Activated CD8-positive, alpha-beta T cell treated with anti-CD3 and anti-CD28 coated beads, Interleukin-2, amount 10 ng/mL, durations not matched to agents 7 days and 5 days (primary cell): ENCODE measurements around the gene IL17B. TPM values are rescaled to one million over a fixed set of nuclear protein-coding genes. Genes with fewer than 3 reads are reported as not detected.

Experiments
- ATAC-seq: fragments of 150-1000 bp; cut with Tn5 transposase; one replicate; pipeline ENCODE4 v1.10.0; 2021; ENCODE audit warnings: moderate library complexity
- CTCF ChIA-PET: fragments of 350-600 bp; sonication (Branson Sonifier 250); formaldehyde crosslinking; loops from one replicate; lab custom pipeline; 2021; ENCODE audit warnings: antibody characterized with exemption; lab: Charles Lee
- POLR2A ChIA-PET: fragments of 350-600 bp; sonication (Branson Sonifier 250); formaldehyde crosslinking; loops from one replicate; lab custom pipeline; 2021; ENCODE audit warnings: antibody characterized with exemption; lab: Charles Lee
- DNase-seq: peaks from one replicate; pipeline ENCODE4 v3.0.0-alpha.2; 2020
- H3K27ac Mint-ChIP-seq: one replicate; pipeline ENCODE4 v1.8.0; 2021; ENCODE audit warnings: mild to moderate bottlenecking, mixed read lengths
- H3K27me3 Mint-ChIP-seq: one replicate; pipeline ENCODE4 v1.8.0; 2021; ENCODE audit warnings: low read depth, mixed read lengths
- H3K36me3 Mint-ChIP-seq: one replicate; pipeline ENCODE4 v1.8.0; 2021; ENCODE audit warnings: low read depth, mixed read lengths
- H3K4me1 Mint-ChIP-seq: one replicate; pipeline ENCODE4 v1.8.0; 2021; ENCODE audit warnings: low read depth, mixed read lengths
- H3K4me3 Mint-ChIP-seq: one replicate; pipeline ENCODE4 v1.8.0; 2021; ENCODE audit warnings: mild to moderate bottlenecking, mixed read lengths
- H3K9me3 Mint-ChIP-seq: one replicate; pipeline ENCODE4 v1.8.0; 2022; ENCODE audit warnings: mixed read lengths; ENCODE audit not compliant: insufficient read depth
- total RNA-seq, 2 experiments: library from RNA; stranded (reverse); gene quantifications; one replicate each; pipeline ENCODE4 v1.2.3, GENCODE V29; 2021

Gene IL17B
- total RNA-seq, 2 experiments from 2014 or later, result not detected

DNA sequence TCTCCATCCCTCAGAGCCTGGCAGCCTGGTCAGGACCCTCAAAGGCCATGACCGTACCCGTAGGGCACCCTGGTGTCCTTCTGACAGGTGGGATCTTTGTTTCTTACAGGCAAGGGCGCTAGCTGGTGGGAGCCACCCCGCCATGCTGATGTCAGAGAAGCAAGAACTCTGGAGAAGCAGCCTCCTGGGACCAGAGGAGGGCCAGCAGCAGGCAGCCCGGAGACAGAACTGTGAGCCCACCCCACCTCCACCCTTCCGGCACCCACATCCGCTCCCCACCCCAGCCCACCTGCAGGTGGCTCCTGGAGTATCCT lies 42.2 kb upstream of the IL17B start:
- Mint-ChIP-seq H3K36me3 (no peaks in the 10 kb centered on the region), H3K9me3 (no peaks in the 10 kb centered on the region), H3K4me3 (no peak overlapping the region), H3K27me3 (peaks cover 4% of the 10 kb centered on the region), H3K27ac (no peak overlapping the region), H3K4me1 (peaks cover 7% of the 10 kb centered on the region)
- ChIA-PET POLR2A (no interaction called here), CTCF (interaction anchor here (1.2 to 5.6 kb wide), 3 partner anchors 13 to 49 kb away, joined by 3 to 32 read pairs (median 4); no protein-coding TSS in a partner anchor)
- no peak for ATAC-seq
- DNase-seq, result no peak

DNA sequence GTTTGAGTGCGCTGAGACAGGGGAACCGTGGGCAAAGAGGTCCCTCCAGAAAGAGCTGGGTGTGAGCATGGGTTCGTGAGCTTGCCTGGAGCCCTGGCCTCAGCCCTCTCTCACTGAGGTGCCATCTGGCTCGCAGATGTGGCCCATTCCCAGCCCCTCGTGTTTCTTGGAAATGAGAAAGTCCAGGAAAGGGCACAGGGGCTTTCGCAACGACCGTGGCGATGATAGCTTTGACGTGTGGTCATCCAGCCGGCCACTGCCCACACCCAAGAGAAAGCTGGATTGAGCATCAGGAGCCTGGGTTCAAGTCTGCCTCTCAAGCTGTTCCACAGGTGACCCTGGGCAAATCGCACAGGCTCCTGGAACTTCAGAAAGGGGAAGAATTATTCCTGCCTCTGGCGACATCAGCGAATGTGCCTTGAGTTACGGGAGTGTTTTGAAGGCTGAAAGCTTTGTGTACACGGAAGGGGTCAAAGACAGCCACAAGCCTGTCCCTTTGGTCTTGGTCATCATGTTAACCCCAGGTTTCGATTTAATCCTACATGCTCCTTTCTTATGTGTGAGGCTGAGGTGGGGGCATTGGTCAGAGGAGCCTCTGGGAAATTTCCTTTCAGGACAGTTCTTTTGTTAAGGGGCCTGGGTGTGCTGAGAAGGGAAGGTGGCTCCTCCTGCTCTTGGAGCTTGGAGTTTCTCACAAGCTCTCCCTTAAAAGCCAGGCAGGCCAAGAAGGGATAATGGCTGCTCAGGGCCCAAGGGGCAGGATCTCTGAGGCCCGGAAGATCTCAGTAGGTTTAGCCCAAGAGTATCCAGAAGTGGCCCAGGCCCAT lies 41.7 kb upstream of the IL17B start:
- DNase-seq (no peak), ATAC-seq (no peak)
- H3K36me3 Mint-ChIP-seq, result no peaks in the 10 kb centered on the region
- H3K27me3 Mint-ChIP-seq, result peaks cover 4% of the 10 kb centered on the region
- ChIA-PET CTCF (interaction anchor here (1.2 to 5.6 kb wide), 3 partner anchors 14 to 49 kb away, joined by 3 to 32 read pairs (median 4); no protein-coding TSS in a partner anchor), POLR2A (no interaction called here)
- H3K27ac Mint-ChIP-seq, result no peak overlapping the region
- no peaks in the 10 kb centered on the region for H3K9me3 Mint-ChIP-seq
- H3K4me3 Mint-ChIP-seq, result no peak overlapping the region
- peaks cover 7% of the 10 kb centered on the region for H3K4me1 Mint-ChIP-seq

DNA sequence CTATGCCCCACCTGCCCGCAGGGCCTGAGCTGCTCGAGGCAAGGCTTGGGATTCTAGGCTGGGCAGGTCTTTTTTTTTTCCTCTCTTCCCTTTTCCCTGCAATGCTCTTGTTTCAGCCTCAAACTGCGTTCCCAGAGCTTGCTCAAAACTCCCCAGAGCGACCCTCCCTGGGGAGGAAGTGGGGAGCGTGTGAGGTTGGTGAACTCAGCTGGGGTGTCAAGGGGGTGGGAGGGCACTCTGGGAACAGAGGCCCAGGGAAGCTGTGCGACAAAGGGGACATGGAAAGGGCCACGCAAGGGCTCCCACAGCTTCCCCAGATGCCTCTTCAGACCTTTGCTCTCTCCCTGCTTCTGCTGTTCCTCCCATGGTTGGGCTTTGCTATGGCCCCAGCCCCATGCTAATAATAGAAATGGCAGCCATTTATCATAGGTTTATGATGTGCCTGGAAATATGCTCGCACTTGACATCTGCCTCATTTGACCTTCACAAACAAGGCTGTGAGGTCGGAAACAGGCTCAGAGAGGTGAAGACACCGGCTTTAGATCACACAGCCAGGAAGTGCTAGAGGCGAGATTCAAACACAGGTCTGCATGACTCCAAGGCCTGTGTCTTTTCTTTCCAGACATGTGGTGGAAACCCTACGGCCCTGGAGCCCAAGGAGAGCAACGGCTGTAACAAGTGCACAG lies 40.9 kb upstream of the IL17B start:
- Mint-ChIP-seq H3K27me3 (peaks cover 4% of the 10 kb centered on the region), H3K4me3 (no peak overlapping the region), H3K36me3 (no peaks in the 10 kb centered on the region), H3K9me3 (no peaks in the 10 kb centered on the region), H3K4me1 (peaks cover 7% of the 10 kb centered on the region), H3K27ac (no peak overlapping the region)
- ChIA-PET POLR2A (interaction anchor here (0.7 kb wide), 1 partner anchor 27 kb away, joined by 4 read pairs; no protein-coding TSS in a partner anchor), CTCF (interaction anchor here (0.6 to 5.6 kb wide), 3 partner anchors 14 to 38 kb away, joined by 3 to 32 read pairs (median 5); no protein-coding TSS in a partner anchor)
- ATAC-seq, result no peak
- no peak for DNase-seq

DNA sequence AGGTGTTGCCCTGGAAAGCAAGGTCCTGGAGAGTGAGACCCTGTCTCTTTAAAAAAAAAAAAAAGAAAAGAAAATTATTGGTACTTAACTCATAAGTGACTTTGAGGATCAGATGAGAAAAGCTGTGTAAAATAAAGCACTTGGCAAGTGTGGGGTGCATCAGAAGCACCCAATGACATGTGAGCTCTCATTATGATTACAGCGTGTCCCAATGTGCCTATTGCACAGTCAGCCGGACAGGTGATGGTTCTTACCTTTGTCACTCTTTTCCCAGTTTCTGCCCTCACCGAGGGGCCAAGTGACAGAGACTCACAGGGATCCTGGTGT lies 40.4 kb upstream of the IL17B start:
- Mint-ChIP-seq H3K36me3 (no peaks in the 10 kb centered on the region), H3K9me3 (no peaks in the 10 kb centered on the region), H3K4me3 (no peak overlapping the region), H3K27ac (no peak overlapping the region), H3K4me1 (peaks cover 7% of the 10 kb centered on the region), H3K27me3 (peaks cover 4% of the 10 kb centered on the region)
- no peak for ATAC-seq
- DNase-seq, result no peak
- POLR2A ChIA-PET, result interaction anchor here (0.7 kb wide), 1 partner anchor 27 kb away, joined by 4 read pairs; no protein-coding TSS in a partner anchor
- CTCF ChIA-PET, result interaction anchor here (0.6 to 5.6 kb wide), 2 partner anchors 15 to 21 kb away, joined by 5 to 32 read pairs; no protein-coding TSS in a partner anchor

DNA sequence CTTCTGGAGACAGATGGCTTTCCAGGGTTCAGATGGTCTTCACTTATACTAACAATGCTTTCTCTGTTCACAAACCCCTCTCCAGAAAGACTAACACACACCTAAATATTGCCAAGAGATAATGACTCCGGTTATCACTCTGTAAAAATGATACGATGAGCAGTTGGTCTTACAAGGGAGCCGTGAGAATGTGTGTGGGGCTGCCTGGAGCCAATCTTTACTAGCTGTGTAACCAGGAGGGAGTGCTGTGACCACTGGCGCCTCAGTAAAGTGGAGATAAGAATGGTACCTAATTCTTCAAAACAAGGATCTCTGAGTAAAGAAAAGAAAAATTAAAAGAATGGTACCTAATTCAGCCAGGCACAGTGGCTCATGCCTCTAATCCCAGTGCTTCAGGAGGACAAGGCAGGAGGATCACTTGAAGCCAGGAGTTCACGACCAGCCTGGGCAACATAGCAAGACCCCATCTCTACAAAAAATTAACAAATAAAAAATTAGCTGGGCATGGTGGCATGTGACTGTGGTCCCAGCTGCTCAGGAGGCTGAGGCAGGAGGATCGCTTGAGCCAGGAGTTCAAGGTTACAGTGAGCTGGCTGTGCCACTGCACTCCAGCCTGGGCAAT lies 39.9 kb upstream of the IL17B start:
- POLR2A ChIA-PET, result interaction anchor here (0.7 kb wide), 1 partner anchor 28 kb away, joined by 4 read pairs; no protein-coding TSS in a partner anchor
- Mint-ChIP-seq H3K4me3 (no peak overlapping the region), H3K4me1 (peaks cover 7% of the 10 kb centered on the region), H3K27me3 (peaks cover 4% of the 10 kb centered on the region), H3K9me3 (no peaks in the 10 kb centered on the region), H3K27ac (no peak overlapping the region), H3K36me3 (no peaks in the 10 kb centered on the region)
- DNase-seq (no peak), ATAC-seq (no peak)
- CTCF ChIA-PET, result interaction anchor here (0.6 to 5.6 kb wide), 2 partner anchors 15 to 22 kb away, joined by 5 to 32 read pairs; no protein-coding TSS in a partner anchor

DNA sequence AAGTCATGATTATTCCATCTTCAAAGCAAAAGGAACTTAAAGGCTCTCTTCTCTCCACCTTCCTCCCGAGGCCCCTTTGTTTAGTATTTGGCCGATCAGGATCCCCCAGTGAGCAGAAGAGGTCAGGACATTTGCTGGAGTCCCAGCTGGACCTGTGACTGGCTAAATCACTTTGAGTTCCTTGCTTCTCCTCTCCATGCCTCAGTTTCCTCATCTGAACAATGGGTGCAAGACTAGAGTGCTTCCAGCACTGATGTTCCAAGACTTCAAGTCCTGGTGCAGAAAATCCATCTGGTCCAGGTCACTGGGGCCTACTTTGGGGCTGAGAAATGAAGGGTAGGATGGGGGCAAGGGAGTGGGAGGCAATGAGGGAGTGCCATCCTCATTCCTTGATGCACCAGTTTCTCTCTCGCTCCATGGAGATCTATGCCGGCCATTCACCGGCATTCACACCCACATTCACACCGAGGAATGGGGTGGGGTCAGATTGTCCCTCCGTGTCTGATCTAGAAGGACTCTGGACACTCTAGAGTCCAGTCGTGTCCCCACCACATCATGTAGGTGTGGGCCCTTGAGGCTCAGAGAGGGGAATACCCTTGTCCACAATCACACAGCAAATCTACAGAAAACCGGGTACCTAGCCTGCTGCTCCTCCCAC lies 38.7 kb upstream of the IL17B start:
- Mint-ChIP-seq H3K4me3 (no peak overlapping the region), H3K36me3 (no peaks in the 10 kb centered on the region), H3K27ac (no peak overlapping the region), H3K4me1 (peaks cover 5% of the 10 kb centered on the region), H3K27me3 (peaks cover 4% of the 10 kb centered on the region), H3K9me3 (no peaks in the 10 kb centered on the region)
- CTCF ChIA-PET, result interaction anchor here (5.6 kb wide), 1 partner anchor 16 kb away, joined by 32 read pairs; no protein-coding TSS in a partner anchor
- DNase-seq (no peak), ATAC-seq (no peak)
- POLR2A ChIA-PET, result no interaction called here

DNA sequence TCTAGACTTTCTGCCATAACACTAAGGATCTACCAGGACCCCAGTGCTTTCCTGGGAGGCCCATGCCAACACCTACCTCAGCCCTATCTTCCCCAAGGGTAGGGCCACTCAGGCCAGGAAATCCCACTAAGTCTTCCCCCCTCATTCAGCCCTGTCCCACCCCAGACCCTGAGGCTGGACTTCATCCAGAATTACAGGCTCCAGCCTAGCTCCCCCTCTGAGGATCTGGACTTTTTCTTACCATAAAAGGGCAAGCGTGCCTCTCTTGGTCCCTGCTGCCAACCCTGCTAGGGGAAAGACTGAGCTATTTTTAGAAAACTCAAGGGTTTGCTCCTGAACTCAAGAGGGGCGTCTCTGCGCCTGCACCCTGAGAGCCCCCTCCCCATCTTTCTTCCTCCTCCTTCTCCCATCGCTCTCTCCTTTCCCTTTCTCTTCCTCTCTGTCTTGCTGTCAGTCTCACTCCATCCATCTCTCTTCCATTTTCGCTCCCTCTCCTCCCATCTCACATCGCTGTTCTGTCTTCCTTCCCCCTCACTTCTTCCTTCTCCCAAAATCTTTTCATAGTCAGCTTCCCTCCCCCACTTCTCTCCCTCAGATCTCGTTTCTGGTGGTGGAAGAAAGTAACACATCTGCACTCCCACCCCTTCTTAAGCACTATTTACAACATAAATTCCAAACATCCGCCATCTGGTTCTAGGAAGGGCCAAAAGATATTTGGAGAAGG lies 38.1 kb upstream of the IL17B start:
- Mint-ChIP-seq H3K9me3 (no peaks in the 10 kb centered on the region), H3K27me3 (peaks cover 4% of the 10 kb centered on the region), H3K27ac (no peak overlapping the region), H3K4me3 (no peak overlapping the region), H3K4me1 (peaks cover 2% of the 10 kb centered on the region), H3K36me3 (no peaks in the 10 kb centered on the region)
- POLR2A ChIA-PET, result no interaction called here
- CTCF ChIA-PET, result no interaction called here
- DNase-seq (no peak), ATAC-seq (no peak)

DNA sequence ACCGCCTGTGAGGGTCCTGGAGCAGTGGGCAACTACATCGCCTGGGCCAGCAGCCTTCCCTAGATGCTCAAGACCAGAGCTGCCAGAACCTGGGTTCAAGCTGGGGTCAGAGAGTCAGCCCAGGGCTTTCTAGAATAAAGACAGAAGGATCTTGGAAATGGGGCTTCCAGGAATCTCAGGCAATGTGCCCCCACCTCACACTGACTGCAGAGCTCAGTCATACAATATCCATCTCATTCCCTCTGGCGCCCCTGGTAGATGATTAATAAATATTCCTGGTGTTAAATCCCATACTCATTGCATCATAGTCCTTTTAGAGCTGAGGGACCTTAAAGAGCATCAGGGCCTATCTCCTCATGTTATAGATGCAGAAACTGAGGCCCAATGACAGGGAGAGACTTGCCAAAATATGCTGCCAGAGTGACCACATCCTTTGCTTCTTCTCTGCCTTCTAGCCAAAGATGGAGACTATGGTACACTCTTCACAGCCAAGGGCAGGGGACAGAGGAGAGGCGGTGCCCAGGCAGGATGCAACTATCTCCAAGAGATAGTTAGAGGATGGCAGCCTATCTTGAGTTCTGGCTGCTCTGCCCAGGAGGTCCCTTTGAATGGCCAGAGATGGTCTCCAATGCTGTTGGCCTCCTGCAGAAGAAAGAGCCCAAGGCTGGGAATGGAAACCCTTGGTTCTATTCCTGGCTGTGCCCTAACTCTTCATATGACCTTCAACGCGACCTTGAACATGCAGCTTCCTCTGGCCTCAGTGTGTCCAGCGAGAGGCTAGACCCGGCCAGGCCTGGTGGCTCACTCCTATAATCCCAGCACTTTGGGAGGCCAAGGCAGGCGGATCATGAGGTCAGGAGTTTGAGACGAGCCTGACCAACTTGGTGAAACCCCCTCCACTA lies 36.2 kb upstream of the IL17B start:
- Mint-ChIP-seq H3K27ac (no peak overlapping the region), H3K27me3 (peaks cover 4% of the 10 kb centered on the region), H3K4me1 (no peaks in the 10 kb centered on the region), H3K4me3 (no peak overlapping the region), H3K36me3 (no peaks in the 10 kb centered on the region), H3K9me3 (no peaks in the 10 kb centered on the region)
- POLR2A ChIA-PET, result no interaction called here
- CTCF ChIA-PET, result no interaction called here
- DNase-seq (no peak), ATAC-seq (no peak)

DNA sequence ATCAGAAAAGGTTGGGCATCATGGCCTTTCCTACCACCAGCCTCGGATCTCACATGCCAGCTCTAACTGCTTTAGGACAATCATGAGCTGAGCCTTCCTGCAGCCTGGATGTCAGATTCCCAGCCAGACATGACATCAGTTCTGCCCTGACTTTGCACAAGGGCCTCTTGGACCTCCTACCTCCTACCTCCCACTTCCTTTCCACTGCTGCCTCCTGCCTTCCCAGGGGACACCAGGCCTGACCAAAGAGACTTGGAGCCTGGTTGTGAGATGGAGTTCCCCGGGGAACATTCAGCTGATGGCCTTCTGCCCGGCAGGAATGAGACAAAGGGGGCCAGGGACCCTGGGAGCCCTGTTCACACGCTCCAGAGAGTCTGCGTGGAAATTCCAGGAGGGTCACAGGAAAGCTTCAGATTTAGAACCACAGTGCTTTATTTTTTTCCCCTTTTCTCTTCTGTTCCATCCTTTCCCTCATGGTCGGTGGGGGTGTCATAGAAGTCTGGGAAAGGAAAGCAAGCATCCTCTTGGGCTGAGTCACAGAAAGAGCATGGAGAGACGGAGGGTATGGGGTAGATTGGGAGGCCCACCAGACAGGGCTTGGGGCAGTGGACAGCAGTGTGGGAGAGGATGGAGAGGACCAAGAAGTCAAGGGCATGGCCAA lies 35.4 kb upstream of the IL17B start:
- H3K4me1 Mint-ChIP-seq, result no peaks in the 10 kb centered on the region
- DNase-seq, result no peak
- ChIA-PET POLR2A (no interaction called here), CTCF (interaction anchor here (1.5 kb wide), 1 partner anchor 43 kb away, joined by 5 read pairs; no protein-coding TSS in a partner anchor)
- ATAC-seq, result no peak
- H3K9me3 Mint-ChIP-seq, result no peaks in the 10 kb centered on the region
- no peaks in the 10 kb centered on the region for H3K36me3 Mint-ChIP-seq
- no peak overlapping the region for H3K4me3 Mint-ChIP-seq
- H3K27ac Mint-ChIP-seq, result no peak overlapping the region
- H3K27me3 Mint-ChIP-seq, result peaks cover 4% of the 10 kb centered on the region
